GM19324 (cell line): ENCODE measurements around the gene CLK4.

Experiments used
- ATAC-seq: cut with Tn5 transposase; IDR thresholded peaks from one replicate; pipeline ENCODE4 v1.9.1; 2021; ENCODE audit warnings: mild to moderate bottlenecking, moderate library complexity; ENCODE audit not compliant: unreplicated experiment, low FRiP score

Gene CLK4

DNA sequence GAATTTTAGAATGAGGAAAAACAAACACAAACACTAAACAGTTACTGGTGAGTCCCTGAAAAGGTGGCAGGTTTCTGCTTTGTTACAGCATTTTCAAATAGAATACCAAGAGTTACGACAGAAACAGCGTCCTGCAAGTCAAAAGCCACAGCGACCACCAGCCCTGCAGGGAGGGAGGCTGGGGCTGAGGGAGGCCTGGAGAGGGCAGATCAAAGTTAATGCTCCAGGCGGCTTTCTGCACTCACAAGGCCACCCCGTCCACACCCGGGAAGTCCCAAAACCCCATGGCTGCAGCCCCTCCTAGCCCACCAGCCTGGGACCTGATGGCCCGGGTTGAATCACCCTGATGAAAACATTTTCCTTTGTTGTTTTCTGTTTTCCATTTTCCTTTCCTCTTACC, 65.9 kb downstream of the CLK4 start:
- no peak for ATAC-seq

DNA sequence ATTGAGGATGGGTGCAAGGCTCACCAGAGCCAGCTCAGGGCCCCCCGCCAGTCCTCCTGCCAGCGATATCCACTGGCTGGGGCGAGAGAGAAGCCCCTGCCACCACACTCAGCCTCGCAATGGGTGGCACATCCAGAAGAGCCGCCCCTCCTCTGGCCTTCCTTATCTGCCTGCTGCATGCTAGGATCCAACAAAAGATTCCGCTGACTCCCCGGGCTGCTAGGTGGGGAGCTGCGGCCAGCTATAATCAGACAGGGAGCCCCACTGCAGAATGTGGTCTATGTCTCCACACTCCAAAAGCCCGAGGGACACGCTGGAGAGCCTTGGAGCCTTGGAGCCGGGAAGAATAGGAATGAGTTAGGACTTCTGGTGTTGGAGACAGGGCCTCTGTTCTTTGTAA, 69.4 kb downstream of the CLK4 start:
- ATAC-seq: no peak

DNA sequence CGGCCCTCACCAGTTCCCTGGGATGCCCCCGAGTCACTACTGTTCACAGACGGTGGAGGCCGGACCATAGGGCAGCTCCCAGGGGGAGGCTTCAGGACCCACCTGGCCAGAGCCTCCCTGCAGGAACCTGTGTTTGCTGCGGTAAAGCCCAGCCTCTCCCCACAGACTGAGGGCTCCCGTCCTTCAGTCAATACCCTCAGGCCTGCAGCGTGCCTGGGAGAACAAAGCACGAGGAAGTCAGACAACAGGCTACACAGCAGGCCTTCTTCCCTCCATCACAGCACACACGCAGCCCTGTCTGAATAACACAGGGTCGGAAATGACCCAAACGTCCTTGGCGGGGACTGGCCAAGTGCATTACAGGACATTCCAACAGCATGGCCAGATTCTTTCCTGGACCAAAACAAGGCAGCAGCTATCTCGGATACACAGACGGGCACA, 71.1 kb downstream of the CLK4 start:
- no peak for ATAC-seq

- ATAC-seq: no peak
Measured at GRCh38 chr5:178555005-178555404, 71.8 kb downstream of the CLK4 start.

DNA sequence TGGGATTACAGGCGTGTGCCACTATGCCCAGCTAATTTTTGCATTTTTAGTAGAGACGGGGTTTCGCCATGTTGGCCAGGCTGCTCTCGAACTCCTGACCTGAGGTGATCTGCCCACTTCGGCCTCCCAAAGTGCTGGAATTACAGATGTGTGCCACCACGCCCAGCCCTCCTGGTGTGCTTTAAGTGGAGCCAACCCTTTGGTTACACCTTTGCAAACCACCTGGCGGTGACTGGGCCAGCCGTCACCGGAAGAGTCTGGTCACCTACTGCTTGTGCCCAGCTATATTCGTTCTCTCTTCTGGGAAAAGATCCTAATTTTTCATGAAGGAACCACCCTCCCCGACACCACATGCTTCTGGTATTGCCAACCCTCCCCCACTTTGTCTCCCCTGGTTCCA, 72.5 kb downstream of the CLK4 start:
- ATAC-seq: no peak

DNA sequence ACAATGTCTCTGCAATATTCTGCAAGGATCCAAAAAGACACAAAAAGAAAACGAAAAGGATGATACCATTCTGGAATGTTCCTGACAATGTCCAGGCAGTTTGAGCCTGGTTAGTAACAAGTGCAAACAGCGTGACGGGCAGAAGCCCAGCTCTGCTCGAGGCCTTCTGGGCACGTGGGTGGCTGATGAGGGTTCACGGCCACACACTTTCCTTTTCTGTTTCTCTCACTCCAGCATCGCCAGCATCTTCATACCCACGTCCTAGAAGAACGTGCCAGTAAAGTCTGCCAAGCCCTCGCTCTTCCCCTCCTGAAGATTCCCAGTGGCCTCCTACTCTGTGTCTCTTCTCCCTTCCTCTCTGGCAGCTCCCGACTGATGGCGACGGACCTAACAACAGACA, 73.3 kb downstream of the CLK4 start:
- no peak for ATAC-seq
